Gastroesophageal sphincter (tissue), 3 donors: ENCODE data around the gene NEK10.

Source experiments
- CTCF ChIP-seq, 4 experiments: fragments of 200-600 bp in 2 of 4; fragments of 450-650 bp in 2 of 4; sonication (generic) in 1 of 4; IDR thresholded peaks; one replicate each; pipeline ENCODE4 v1.5.1; 2017 to 2019; ENCODE audit warnings: antibody characterized with exemption in 4 of 4, mild to moderate bottlenecking in 2 of 4, moderate library complexity in 2 of 4
- POLR2AphosphoS5 ChIP-seq: sonication (generic); formaldehyde crosslinking; IDR thresholded peaks from one replicate; pipeline ENCODE4 v1.6.1; 2017; ENCODE audit warnings: antibody characterized with exemption

GRCh38 chr3:27186013-27186412, 183.2 kb downstream of the NEK10 start:
- TF ChIP-seq CTCF (IDR thresholded peaks at IDR 0.05) (no peak), POLR2AphosphoS5 (no peak)
